ENCODE data around the gene METTL15.

Gene METTL15

DNA sequence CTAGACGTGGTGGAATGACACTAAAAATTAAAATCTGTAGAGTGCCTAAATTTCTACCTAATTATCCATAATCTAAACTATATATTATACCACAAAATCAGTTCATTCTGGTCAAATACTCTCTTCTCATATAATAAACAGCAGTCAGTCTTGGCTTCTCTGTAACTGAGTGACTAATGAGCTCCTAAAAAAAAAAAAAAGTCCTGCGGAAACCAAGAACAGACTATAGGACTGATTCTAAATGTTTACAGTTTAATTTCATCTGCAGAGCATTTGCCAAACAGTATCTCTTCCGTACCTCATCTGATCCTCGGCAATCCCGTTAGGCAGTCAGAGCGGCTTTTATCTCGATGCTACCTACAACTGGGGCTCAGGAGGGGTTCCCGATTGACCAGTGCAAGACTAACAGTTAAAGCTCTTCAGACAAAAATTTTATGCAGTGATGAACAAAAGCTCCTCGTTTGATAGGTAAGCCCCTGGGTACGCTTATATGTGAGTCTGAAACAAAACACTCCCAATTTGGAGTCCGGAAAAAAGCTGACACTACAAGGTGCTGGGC is 918 bp upstream of the METTL15 start:
- H3K4me3 ChIP-seq (ENCODE audit: low read depth, low read length) = peak overlapping the region; percentile 76
- TF ChIP-seq, protein P1, sequence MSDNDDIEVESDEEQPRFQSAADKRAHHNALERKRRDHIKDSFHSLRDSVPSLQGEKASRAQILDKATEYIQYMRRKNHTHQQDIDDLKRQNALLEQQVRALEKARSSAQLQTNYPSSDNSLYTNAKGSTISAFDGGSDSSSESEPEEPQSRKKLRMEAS (IDR thresholded peaks at IDR 0.05; ENCODE audit: low read depth, low read length) = no peak
- TF ChIP-seq POLR2A (IDR thresholded peaks at IDR 0.05; ENCODE audit: extremely low read depth, insufficient read length) (no peak), MYC (IDR thresholded peaks at IDR 0.05; ENCODE audit: low read depth, low read length) (no peak)
- TF ChIP-seq, protein P2, sequence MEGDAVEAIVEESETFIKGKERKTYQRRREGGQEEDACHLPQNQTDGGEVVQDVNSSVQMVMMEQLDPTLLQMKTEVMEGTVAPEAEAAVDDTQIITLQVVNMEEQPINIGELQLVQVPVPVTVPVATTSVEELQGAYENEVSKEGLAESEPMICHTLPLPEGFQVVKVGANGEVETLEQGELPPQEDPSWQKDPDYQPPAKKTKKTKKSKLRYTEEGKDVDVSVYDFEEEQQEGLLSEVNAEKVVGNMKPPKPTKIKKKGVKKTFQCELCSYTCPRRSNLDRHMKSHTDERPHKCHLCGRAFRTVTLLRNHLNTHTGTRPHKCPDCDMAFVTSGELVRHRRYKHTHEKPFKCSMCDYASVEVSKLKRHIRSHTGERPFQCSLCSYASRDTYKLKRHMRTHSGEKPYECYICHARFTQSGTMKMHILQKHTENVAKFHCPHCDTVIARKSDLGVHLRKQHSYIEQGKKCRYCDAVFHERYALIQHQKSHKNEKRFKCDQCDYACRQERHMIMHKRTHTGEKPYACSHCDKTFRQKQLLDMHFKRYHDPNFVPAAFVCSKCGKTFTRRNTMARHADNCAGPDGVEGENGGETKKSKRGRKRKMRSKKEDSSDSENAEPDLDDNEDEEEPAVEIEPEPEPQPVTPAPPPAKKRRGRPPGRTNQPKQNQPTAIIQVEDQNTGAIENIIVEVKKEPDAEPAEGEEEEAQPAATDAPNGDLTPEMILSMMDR (IDR thresholded peaks at IDR 0.05; ENCODE audit: low read depth, low read length) = no peak
- peak; percentile 44 for DNase-seq (ENCODE audit: low read depth)

DNA sequence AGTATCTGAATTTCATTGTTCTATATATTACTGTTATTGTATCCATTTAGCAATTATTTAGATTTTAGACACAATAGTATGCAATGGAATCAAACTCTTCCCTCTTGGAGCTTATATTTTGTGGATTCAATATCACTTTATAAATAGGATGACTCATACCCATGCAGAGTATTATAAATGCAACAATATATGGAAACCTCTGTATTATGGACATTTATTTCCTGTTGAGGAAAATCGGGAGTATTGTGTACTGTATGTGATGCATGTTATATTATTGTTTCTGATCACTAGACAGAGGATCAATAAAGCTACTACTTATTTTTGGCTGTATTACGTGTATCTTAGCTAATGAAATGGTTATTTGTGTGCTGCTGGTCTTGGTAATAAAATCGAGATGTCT is 770 bp downstream of the METTL15 start:
- H3K4me3 ChIP-seq (ENCODE audit: low read depth, low read length) = peak overlapping the region; percentile 88
- TF ChIP-seq POLR2A (IDR thresholded peaks at IDR 0.05; ENCODE audit: extremely low read depth, insufficient read length) (no peak), MYC (IDR thresholded peaks at IDR 0.05; ENCODE audit: low read depth, low read length) (no peak)
- TF ChIP-seq, protein P1 (IDR thresholded peaks at IDR 0.05; ENCODE audit: low read depth, low read length) = no peak
- TF ChIP-seq, protein P2 (IDR thresholded peaks at IDR 0.05; ENCODE audit: low read depth, low read length) = no peak

DNA sequence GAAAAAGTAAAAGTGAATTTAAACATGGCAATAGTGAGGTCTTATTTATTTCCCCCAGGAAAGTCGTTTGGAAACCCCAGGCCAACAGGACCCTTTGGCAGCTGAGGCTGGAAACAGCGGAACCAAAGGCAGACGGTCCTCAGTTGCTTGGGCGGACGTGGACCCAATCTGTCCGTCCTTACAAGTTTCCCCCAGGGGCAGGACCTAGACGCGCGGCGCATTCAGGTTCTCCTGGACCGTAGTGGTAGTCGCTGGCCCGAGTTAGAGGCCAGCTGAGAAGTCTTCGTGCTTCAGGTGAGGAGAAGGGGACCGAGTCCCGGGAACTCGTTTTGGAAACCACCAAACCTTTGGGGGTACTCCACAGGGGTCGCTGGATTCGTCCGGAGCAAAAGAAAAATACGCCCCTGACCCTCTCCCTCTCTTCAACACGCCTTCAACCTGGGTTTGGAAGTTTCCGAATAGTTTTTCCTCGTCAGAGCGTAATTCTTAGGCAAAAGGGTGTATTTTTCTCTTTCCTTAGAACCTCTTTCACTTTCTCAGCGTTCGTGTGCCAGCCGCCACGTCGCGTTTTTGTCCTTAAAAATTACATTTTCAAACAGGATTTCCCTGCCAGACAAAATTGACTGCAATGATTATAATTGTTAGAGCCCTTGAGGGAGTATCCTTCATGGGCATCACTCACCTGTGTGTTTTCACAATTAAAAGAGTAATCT is 2.1 kb downstream of the METTL15 start:
- peak; percentile 85 for DNase-seq (ENCODE audit: low read depth)
- H3K4me3 ChIP-seq (ENCODE audit: low read depth, low read length) = peak overlapping the region; percentile 88

More for the DNA sequence above, 770 bp downstream of the METTL15 start:
- DNase-seq (ENCODE audit: low read depth) = no peak

DNA sequence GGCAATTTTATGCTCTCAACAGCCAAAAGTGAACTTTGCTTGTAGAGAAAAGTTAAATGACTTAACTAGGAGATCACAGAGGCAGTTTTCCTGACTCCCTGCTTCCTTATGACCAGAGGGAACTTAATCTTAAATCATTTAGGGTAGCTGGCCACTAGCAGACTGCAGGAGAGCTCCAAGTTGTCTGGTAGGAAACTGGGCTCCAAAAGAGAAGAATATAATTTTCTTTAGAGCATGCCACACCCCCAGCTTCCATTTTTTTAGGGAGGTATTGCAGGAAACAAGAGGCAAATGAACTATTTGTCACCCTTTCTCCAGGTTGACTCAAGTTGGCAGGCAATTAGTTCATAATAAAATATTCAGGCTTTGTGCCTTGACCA is 2.6 kb downstream of the METTL15 start:
- H3K4me3 ChIP-seq (ENCODE audit: low read depth, low read length) = peak overlapping the region; percentile 88
- DNase-seq (ENCODE audit: low read depth) = peak; percentile 12
- TF ChIP-seq MYC (IDR thresholded peaks at IDR 0.05; ENCODE audit: low read depth, low read length) = no peak
- no peak for TF ChIP-seq POLR2A (IDR thresholded peaks at IDR 0.05; ENCODE audit: extremely low read depth, insufficient read length)
- TF ChIP-seq, protein P2 (IDR thresholded peaks at IDR 0.05; ENCODE audit: low read depth, low read length) = no peak
- TF ChIP-seq, protein P1 (IDR thresholded peaks at IDR 0.05; ENCODE audit: low read depth, low read length) = no peak

More for the DNA sequence above, 2.1 kb downstream of the METTL15 start:
- TF ChIP-seq POLR2A (IDR thresholded peaks at IDR 0.05; ENCODE audit: extremely low read depth, insufficient read length) (peak; percentile 60), MYC (IDR thresholded peaks at IDR 0.05; ENCODE audit: low read depth, low read length) (peak; percentile 79)
- TF ChIP-seq, protein P2 (IDR thresholded peaks at IDR 0.05; ENCODE audit: low read depth, low read length) = no peak
- TF ChIP-seq, protein P1 (IDR thresholded peaks at IDR 0.05; ENCODE audit: low read depth, low read length) = peak; percentile 60

DNA sequence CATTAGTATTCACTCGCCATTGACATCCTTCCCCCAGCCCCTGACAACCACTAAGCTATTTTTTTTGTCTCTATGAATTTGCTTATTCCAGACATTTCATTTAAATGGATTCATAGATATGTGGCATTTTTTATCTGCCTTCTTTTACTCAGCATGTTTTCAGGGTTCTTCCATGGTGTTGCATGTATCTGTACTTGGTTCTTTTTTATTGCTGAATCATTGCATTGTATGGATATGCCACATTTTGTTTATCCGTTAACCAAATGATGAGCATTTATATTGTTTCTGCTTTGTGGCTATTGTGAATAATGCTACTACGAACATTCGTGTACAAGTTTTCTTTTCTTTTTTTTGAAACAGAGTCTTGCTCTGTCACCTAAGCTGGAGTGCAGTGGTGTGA is 5.9 kb downstream of the METTL15 start:
- no peak for TF ChIP-seq MYC (IDR thresholded peaks at IDR 0.05; ENCODE audit: low read depth, low read length)
- H3K4me3 ChIP-seq (ENCODE audit: low read depth, low read length) = no peak overlapping the region
- no peak for DNase-seq (ENCODE audit: low read depth)

DNA sequence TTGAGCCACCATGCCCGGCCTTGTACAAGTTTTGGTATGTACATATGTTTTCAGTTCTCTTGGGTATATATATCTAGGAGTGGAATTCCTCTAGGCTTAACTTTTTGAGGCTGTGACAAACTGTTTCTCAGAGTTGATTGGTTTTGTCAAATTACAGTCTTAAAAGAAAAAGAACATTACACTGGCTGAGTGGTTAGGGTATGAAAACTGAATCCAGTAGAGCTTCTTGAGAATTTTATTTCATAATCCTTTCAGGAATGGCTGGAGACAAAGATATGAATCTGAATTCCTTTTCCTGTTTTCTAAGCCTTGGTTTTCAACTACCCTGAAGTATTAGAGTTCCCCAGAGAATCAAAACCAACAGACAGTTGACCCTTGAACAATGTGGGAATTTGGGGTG is 6.5 kb downstream of the METTL15 start:
- TF ChIP-seq POLR2A (IDR thresholded peaks at IDR 0.05; ENCODE audit: extremely low read depth, insufficient read length) (no peak), MYC (IDR thresholded peaks at IDR 0.05; ENCODE audit: low read depth, low read length) (no peak)
- TF ChIP-seq, protein P1 (IDR thresholded peaks at IDR 0.05; ENCODE audit: low read depth, low read length) = no peak
- TF ChIP-seq, protein P2 (IDR thresholded peaks at IDR 0.05; ENCODE audit: low read depth, low read length) = no peak
- no peak for DNase-seq (ENCODE audit: low read depth)

More for the DNA sequence above, 6.5 kb downstream of the METTL15 start:
- no peak overlapping the region for H3K4me3 ChIP-seq (ENCODE audit: low read depth, low read length)
